ENCODE measurements around the gene KCNJ10. TPM values are rescaled to one million over a fixed set of nuclear protein-coding genes. Genes with fewer than 3 reads are reported as not detected.

Gene KCNJ10
- total RNA-seq, 1 donor from 2014 or later: not detected

GRCh38 chr1:159951016-159951415 is 118.9 kb downstream of the KCNJ10 start:
- no peak overlapping the region for H3K4me3 Mint-ChIP-seq (ENCODE audit: unreplicated experiment)
- H3K9me3 Mint-ChIP-seq (ENCODE audit: unreplicated experiment): peaks cover 9% of the 10 kb centered on the region
- H3K4me1 Mint-ChIP-seq (ENCODE audit: low read depth, unreplicated experiment): no peaks in the 10 kb centered on the region
- peaks cover 10% of the 10 kb centered on the region for H3K27me3 Mint-ChIP-seq (ENCODE audit: unreplicated experiment)
- no peak for TF ChIP-seq CTCF (IDR thresholded peaks at IDR 0.05; ENCODE audit: partially characterized antibody, unreplicated experiment)
- H3K36me3 Mint-ChIP-seq (ENCODE audit: unreplicated experiment): no peaks in the 10 kb centered on the region
- no peak for DNase-seq
- H3K27ac Mint-ChIP-seq (ENCODE audit: unreplicated experiment): no peak overlapping the region

GRCh38 chr1:159949981-159950381 is 120.0 kb downstream of the KCNJ10 start:
- no peak for DNase-seq
- no peak overlapping the region for H3K4me3 Mint-ChIP-seq (ENCODE audit: unreplicated experiment)
- no peak for TF ChIP-seq CTCF (IDR thresholded peaks at IDR 0.05; ENCODE audit: partially characterized antibody, unreplicated experiment)
- no peak overlapping the region for H3K27ac Mint-ChIP-seq (ENCODE audit: unreplicated experiment)
- no peaks in the 10 kb centered on the region for H3K36me3 Mint-ChIP-seq (ENCODE audit: unreplicated experiment)
- peaks cover 9% of the 10 kb centered on the region for H3K9me3 Mint-ChIP-seq (ENCODE audit: unreplicated experiment)
- H3K4me1 Mint-ChIP-seq (ENCODE audit: low read depth, unreplicated experiment): no peaks in the 10 kb centered on the region
- H3K27me3 Mint-ChIP-seq (ENCODE audit: unreplicated experiment): peaks cover 14% of the 10 kb centered on the region

- no peak for DNase-seq
- H3K4me3 Mint-ChIP-seq (ENCODE audit: unreplicated experiment): no peak overlapping the region
- no peaks in the 10 kb centered on the region for H3K36me3 Mint-ChIP-seq (ENCODE audit: unreplicated experiment)
- peak overlapping the region; percentile 5 for H3K27ac Mint-ChIP-seq (ENCODE audit: unreplicated experiment)
- H3K9me3 Mint-ChIP-seq (ENCODE audit: unreplicated experiment): peaks cover 9% of the 10 kb centered on the region
- H3K27me3 Mint-ChIP-seq (ENCODE audit: unreplicated experiment): peaks cover 16% of the 10 kb centered on the region
- no peak for TF ChIP-seq CTCF (IDR thresholded peaks at IDR 0.05; ENCODE audit: partially characterized antibody, unreplicated experiment)
- H3K4me1 Mint-ChIP-seq (ENCODE audit: low read depth, unreplicated experiment): peaks cover 4% of the 10 kb centered on the region
Observed at GRCh38 chr1:159949123-159949522, 120.8 kb downstream of the KCNJ10 start.

Other genes with a start within 250 kb of the KCNJ10 start
- gene SLAMF8, start 243.3 kb downstream of the KCNJ10 start, total RNA-seq (ENCODE audit: unreplicated experiment): not detected
- not detected for gene VSIG8, start 207.5 kb downstream of the KCNJ10 start, total RNA-seq (ENCODE audit: unreplicated experiment)
- 0.49 TPM for gene CFAP45, start 170.0 kb downstream of the KCNJ10 start, total RNA-seq (ENCODE audit: unreplicated experiment)
- 160 TPM for gene TAGLN2, start 144.7 kb downstream of the KCNJ10 start, total RNA-seq (ENCODE audit: unreplicated experiment)
- gene IGSF9, start 124.5 kb downstream of the KCNJ10 start, total RNA-seq (ENCODE audit: unreplicated experiment): 23.4 TPM
- gene SLAMF9, start 115.9 kb downstream of the KCNJ10 start, total RNA-seq (ENCODE audit: unreplicated experiment): not detected
- gene PIGM, start 38.2 kb downstream of the KCNJ10 start, total RNA-seq (ENCODE audit: unreplicated experiment): 5.9 TPM
- 2.0 TPM for gene KCNJ9, start 11.4 kb upstream of the KCNJ10 start, total RNA-seq (ENCODE audit: unreplicated experiment)
- gene IGSF8, start 28.5 kb upstream of the KCNJ10 start, total RNA-seq (ENCODE audit: unreplicated experiment): 45.9 TPM
- not detected for gene ATP1A2, start 45.6 kb upstream of the KCNJ10 start, total RNA-seq (ENCODE audit: unreplicated experiment)
- not detected for gene ATP1A4, start 81.4 kb upstream of the KCNJ10 start, total RNA-seq (ENCODE audit: unreplicated experiment)
- not detected for gene CASQ1, start 120.4 kb upstream of the KCNJ10 start, total RNA-seq (ENCODE audit: unreplicated experiment)
- gene PEA15, start 135.2 kb upstream of the KCNJ10 start, total RNA-seq (ENCODE audit: unreplicated experiment): 44.6 TPM
- gene DCAF8, start 192.4 kb upstream of the KCNJ10 start, total RNA-seq (ENCODE audit: unreplicated experiment): 146 TPM
- 48.8 TPM for gene PEX19, start 215.0 kb upstream of the KCNJ10 start, total RNA-seq (ENCODE audit: unreplicated experiment)